Stimulated activated CD8-positive, alpha-beta memory T cell treated with anti-CD3 and anti-CD28 coated beads, Interleukin-7, amount 100 ng/mL, for 4 hours (primary cell): ENCODE results near the gene PAQR7.

ENCODE experiments used
- DNase-seq, 2 donors: peaks; one replicate each; pipeline ENCODE4 v3.0.0-alpha.2; 2020; ENCODE audit warnings: low read depth in 2 of 2

Gene PAQR7

GRCh38 chr1:25874209-25874608, 1.3 kb downstream of the PAQR7 start:
- no peak for DNase-seq

GRCh38 chr1:25873120-25873519, 2.4 kb downstream of the PAQR7 start:
- no peak for DNase-seq

DNA sequence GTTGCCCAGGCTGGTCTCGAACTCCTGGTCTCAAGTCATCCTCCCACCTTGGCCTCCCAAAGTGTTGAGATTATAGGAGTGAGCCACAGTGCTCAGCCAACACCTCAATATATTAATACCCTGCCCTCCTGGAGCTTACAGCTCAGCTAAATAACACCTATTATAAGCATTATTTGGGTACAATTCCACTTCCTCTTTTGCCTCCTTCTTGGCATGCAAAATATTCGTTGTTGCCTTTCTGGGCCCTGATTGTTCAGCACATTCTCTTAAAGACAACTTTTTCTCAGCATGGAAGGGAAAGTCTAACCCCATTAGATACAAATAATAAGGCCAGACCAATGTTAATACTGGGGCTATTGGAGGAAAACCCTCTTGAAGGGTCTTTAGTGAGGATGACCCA, 2.8 kb downstream of the PAQR7 start:
- no peak for DNase-seq

- no peak for DNase-seq
Measured at GRCh38 chr1:25871704-25872494, 3.6 kb downstream of the PAQR7 start.

DNA sequence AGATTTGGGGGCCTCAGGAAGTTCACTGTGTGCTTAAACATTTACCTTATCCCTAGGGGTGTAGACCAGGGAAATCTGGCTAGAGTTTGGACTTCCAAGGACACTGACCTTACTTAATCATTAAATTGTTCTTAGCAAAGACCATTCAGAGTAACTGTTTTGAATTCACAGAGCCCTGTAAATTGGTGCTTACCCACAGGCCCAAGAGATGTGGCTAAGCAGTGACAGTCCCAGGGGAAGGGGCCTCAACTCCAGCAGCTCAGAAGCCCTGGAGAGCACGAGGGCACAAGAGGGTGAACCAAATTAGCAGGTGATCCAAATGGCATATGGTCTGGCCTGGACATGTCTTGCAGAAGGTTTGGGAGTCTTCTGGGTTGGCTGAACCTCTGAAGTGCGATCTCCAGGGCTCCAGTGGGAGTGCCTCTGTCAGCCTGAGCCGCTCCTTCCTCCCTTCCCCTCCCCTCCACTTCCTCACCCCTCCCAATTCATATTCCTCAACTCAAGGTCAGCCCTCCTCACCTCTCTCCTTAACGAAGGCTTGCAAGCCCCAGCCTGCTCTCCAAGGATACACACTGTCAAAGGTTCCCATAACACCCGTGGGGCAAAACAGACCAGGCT, 4.3 kb downstream of the PAQR7 start:
- DNase-seq: no peak

GRCh38 chr1:25870614-25871013, 4.9 kb downstream of the PAQR7 start:
- DNase-seq: no peak

DNA sequence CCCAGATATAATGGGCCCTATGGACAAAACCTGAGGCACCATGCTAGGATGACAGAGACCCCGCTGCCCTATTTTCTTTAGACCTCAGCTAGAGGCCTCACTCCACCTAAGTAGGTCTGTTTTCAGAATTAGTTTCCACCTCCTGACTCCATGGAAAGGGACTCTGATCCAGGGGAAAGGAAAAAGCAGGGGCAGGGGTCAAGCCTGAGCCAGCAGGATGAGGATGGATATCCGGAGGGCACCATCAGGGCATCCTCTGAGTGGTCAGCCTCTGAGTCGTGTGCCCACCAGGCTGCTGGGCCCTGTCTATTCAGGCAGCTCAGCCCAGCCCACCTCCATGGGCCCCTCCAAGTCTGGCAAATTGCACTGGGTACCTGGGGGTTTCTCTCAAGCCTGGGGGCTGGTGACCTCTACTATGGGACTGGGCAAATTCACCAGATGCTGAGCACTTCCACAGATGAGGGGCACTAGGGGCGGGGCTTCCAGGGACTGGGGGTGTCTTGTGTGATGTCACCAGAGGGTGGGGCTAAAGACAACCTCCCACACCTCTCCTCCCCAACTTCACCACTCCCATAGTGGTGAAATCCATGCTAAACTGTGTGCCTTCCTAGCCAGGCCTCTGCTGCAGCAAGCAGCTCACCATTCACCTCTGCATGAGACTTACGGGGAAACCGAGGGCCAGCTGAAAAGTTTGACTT, 5.5 kb downstream of the PAQR7 start:
- no peak for DNase-seq

- no peak for DNase-seq
Measured at GRCh38 chr1:25867210-25867991, 8.1 kb downstream of the PAQR7 start.

DNA sequence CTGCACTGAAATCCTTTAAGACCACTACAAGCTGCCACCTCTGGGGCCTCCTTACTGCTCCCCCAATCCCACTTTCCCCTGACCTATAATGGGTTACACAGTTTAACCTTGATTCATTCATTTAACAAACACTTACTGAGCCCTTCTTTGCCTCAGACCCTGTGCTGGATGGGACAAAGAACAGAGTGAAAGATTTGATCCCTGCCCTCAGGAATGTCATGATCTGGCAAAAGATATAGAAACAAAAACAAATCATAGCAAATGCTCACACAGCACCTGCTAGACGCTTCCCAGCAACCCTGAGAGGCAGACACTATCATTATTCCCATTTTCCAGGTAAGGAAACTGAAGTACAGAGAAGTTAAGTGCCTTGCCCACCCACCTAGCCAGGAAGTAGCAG, 9.2 kb downstream of the PAQR7 start:
- DNase-seq: no peak

- no peak for DNase-seq
Measured at GRCh38 chr1:25864434-25864833, 11.1 kb downstream of the PAQR7 start.

DNA sequence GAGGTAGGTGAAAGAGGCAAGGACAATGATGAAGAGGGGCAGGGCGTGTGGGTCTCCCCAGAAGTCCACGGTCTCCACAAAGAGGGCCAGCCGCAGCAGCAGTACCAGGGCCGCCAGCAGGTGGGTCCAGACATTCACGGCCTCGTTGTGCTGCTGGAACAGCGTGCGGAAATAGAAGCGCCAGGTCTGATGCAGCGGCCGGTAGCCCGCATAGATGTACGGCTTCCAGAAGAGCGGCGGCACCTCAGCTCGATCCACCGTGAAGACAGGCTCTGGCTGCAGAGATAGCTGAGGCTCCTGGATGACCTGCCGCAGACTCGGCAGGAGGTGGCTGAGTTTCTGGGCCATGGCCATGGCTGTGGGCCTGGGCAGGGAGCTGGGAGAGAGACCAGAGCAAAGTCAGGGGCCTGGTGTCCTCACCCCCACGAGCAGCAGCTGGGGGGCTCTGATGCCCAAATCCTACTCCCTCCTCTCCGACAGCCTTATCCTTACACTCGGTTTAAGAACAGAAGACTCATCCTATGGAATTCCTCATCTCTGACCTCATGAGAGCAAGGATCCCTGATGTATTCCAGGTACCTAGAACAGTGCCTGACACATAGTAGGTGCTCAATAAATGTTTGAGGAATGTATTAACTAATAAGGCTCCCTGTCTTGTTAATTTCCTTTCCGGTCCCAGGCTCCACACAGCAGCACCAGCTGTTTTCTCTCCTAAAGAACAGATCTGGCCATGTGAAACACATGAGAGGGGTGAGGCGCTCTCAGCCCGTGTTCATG, 11.8 kb downstream of the PAQR7 start:
- DNase-seq: no peak

DNA sequence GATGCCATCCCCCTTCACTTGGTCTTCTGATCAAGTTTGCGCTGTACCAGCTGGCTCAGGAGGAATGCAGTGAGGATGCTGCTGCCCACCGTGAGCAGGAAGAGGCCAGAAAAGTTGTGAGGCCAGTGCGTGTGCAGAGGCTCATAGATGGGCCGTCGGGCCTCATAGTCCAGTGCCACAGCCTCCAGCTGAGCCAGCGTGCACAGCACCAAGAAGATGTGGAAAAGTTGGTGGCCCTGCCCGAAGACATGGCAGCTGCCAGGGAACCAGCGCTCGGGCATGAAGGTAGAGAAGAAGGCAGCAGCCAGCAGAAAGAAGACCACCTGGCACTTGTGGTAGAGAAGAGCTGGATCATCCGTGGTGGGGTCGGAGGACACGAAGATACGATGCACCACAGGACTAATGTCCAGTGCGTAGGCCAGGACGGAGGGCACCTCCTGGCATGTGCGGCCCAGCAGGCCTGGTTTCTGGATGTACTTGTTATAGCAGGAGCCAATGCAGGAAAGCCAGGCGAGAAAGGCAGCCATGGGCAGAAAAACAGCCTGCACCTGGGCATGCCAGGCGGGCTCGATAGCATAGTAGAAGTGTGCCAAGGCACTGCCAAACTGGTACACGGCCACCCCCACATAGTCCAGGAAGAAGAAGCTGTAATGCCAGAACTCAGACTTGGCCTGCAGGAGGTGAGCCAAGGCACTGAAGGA, 12.6 kb downstream of the PAQR7 start:
- no peak for DNase-seq

- DNase-seq: no peak
Measured at GRCh38 chr1:25861316-25862286, 13.9 kb downstream of the PAQR7 start.

GRCh38 chr1:25858906-25859789, 16.4 kb downstream of the PAQR7 start, which contains the start of gene AUNIP:
Gene AUNIP, minus strand, starts transcription at chr1:25859457. Its CDS starts 100 bp downstream, at chr1:25859357.
- peak; percentile 78 to 88 for DNase-seq

DNA sequence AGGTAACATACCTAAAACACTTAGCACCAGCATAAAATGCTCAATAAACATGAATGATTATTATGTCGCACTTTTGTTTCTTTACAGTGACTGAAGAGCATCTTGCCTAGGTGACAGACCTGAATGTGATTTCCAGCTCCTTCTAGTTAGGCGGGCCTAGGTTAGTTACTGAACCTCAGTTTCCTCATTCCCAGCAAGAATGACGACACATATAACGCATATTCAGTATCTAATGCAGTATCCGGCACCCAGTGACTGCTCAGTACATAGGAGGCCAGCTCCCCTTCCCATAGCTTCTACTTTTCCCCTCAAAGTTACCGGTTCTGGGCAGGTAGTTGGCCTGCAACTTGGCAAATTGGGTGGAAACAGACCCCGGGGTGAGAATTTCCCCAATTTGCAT, 17.0 kb downstream of the PAQR7 start:
- DNase-seq: no peak

GRCh38 chr1:25856856-25857255, 18.7 kb downstream of the PAQR7 start:
- no peak for DNase-seq

- DNase-seq: no peak
Measured at GRCh38 chr1:25854554-25854953, 21.0 kb downstream of the PAQR7 start.

- DNase-seq: no peak
Measured at GRCh38 chr1:25848531-25848930, 27.0 kb downstream of the PAQR7 start.
